RCC 7860 (cell line): ENCODE results near the gene TIAM2.

Source experiments
- DNase-seq: peaks from one replicate; pipeline ENCODE4 v3.0.0-alpha.2; 2015; ENCODE audit warnings: low spot score
- FAIRE-seq: peaks from 2 replicates; lab custom pipeline; 2012; peaks lifted over from hg19 to GRCh38; lab: Jason Lieb, UNC

Gene TIAM2

DNA sequence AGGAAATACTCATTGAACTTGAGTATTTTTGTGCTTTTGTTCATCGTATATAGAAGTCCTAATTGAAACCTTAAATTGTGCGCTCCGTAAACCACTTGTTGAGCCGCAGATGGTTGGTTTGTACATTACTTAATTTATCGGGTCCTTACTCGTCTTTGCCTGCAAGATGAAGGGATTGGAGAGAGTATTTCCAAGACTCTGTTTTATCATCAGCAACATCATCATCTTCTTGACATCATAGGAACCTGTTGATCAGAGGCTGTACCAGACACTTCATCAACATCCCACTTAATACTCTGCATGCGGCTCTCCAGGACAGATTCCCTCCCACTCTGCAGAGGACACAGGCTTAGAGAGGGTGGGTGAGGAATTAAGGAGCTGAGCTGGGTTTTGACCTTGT, 28.6 kb downstream of the TIAM2 start:
- DNase-seq, result no peak
- FAIRE-seq, result no peak

GRCh38 chr6:155024391-155025027, 29.4 kb downstream of the TIAM2 start:
- FAIRE-seq (no peak), DNase-seq (no peak)

- FAIRE-seq (peak; percentile 95), DNase-seq (peak; percentile 86)
Observed at GRCh38 chr6:155026022-155026705, 31.0 kb downstream of the TIAM2 start.

GRCh38 chr6:155026706-155027045, 31.6 kb downstream of the TIAM2 start:
- FAIRE-seq, result no peak

DNA sequence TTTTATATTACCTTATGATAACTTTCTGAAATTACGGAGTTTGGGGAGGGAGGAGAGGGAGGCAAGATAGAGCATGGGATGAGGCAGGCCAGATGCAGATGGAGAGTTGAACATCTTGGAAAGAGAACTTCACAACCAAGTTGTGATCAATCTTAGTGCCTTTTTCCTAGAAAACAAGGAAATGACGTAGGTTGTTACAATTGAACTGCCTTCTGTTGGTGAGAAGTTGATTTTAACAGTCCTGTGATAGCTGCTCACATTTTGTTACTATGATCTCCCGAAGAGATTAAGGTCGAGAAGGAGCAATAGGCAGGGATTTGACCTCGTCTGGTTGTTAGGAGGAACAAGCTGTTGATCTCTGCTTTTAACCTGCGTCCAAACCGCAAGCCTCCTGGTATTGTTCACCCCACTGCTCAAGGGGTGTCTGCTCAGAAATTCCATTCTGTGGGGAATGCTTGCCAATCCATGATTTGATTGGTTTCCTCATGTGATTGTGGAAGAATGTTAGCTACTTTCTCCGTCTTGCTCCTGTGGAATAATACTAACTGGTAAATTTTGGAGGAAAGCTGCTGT, 35.1 kb downstream of the TIAM2 start:
- FAIRE-seq (no peak), DNase-seq (no peak)

More at GRCh38 chr6:155026706-155027045, 31.6 kb downstream of the TIAM2 start:
- no peak for DNase-seq

DNA sequence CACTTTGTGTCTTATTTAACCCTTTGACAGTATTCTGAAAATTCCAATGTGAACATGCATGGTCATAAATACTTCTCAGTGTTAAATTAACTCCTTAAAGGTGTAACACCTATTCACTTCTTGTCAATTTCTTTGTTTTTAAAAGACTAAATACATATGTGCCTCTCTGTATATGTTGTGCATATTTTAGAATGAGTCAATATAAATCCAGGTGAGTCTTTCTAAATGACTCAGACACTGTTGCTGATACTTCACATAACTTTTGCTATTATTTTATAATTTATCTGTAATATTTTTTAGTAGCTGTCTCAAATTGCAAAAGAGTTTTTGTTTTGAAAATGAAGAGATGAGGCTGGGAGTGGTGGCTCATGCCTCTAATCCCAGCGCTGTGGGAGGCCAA, 36.0 kb downstream of the TIAM2 start:
- FAIRE-seq (no peak), DNase-seq (no peak)

- FAIRE-seq, result no peak
- no peak for DNase-seq
Observed at GRCh38 chr6:155033021-155033791, 38.1 kb downstream of the TIAM2 start.

DNA sequence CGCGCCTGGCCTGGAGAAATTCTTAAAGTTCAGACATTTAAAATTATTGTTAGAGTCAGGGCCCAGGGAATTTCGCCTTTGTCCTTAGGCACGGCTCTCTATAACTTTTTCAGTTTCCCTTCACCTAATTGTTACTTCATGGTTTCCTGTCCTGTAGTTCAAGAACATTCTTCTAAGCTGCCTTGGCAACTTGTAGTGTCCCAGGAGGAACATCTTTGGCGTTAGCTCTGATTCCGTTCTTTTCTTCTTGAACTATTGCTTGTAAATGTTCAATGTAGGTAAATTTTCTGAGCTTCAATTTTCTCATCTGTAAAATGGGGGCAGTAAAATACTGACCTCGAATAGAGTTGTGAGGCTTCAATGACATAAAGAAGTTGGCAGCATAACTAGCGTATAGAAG, 41.8 kb downstream of the TIAM2 start:
- FAIRE-seq (no peak), DNase-seq (no peak)

DNA sequence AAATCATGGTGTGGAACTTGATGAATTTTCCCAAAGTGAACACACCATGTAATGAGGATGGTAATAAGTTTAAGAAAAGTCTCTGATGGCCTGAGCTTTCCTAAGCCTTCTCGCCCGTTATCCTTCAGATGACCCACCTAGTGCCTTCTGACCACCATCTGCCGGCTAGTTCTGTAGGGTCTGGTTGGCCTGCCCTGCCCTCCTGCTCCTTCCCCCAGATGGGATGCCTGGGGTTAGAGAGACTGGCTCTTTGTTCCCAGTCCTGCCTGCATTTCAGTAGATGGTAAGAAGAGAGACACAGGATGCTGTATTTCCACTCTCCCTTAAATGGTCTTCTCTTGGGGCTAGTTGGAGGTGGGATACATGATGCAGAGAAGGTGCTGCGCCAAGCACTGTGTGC, 43.0 kb downstream of the TIAM2 start:
- DNase-seq, result no peak
- no peak for FAIRE-seq

GRCh38 chr6:155038527-155038926, 43.4 kb downstream of the TIAM2 start:
- no peak for DNase-seq
- FAIRE-seq, result no peak

GRCh38 chr6:155039618-155040017, 44.5 kb downstream of the TIAM2 start:
- DNase-seq (no peak), FAIRE-seq (no peak)

DNA sequence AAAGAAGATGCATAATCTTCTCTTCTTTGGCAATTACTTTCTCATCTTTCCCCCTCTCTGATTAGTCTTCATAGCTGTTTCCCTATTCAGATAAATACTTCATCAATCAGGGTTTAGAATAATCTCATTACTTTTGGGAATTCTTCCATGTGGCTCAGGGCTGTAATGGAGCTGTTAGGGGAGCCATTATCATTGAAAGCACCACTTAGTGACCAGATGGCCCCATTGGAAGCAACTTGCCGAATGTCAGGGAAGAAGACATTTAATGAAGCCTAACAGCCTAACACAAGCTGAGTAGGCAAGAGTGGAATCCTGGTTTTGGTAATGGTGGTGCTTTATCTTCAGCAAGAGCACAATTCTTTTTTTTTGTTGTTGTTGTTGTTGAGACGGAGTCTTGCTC, 45.0 kb downstream of the TIAM2 start:
- FAIRE-seq, result no peak
- no peak for DNase-seq

GRCh38 chr6:155040901-155041650, 46.0 kb downstream of the TIAM2 start:
- FAIRE-seq, result no peak
- DNase-seq, result no peak

GRCh38 chr6:155041741-155042279, 46.7 kb downstream of the TIAM2 start:
- FAIRE-seq (no peak), DNase-seq (no peak)

DNA sequence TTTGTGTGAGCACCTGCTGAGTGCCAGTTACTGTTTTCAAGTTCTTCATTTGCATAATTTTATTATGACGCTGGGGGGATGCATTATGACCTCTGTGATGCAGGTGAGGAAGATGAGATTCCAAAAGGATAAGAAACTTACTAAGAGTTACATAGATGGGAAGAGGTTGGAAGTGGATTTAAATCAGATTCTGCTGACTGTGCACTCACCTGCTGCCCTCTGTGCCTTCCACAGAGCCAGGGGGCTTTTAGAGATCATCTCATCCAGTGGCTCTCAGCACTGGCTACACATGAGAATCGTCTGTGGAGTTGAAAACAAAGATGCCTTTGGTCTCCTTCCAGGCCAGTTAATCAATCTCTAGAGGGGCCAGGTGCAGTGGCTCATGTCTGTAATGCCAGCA, 47.9 kb downstream of the TIAM2 start:
- FAIRE-seq, result no peak
- DNase-seq, result no peak

DNA sequence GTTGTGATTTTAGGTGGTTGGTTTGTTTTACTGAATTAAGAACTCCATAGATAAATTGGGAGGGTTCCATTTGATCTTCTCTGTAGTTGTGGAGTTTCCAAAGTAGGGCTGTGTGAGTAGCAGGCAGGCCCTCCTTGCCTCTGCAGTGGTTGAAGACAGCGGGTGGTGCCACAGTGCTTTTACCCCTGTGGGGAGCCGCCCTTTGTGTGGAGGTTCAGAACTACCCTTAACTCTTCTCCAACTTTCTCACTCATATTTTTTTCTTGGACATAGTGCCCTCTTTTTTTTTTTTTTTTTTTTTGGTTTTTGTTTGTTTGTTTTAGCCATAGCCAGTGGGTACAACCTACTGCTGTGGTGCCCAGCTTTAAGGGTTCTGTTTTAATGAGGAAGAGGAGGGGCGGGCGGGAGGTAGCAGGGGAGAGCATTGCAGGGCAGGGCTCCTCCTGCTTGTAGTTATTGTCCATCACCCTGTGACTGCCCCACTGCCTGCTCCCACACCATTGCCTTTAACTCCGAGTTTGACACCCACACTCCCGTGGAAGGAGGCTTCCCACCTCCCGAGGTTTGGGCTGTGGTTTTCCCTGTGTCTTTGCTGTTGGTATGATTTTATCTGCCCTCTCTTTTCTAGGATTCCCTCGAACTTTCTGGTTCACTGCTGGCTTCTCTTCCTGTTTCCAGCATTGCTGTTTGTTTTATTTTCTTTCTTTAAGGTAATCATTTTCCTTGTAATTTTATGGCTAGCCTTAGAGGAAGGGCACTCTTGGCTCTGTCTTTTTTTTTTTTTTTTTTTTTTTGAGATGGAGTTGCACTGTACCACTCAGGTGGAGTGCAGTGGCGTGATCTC, 50.7 kb downstream of the TIAM2 start:
- no peak for DNase-seq
- no peak for FAIRE-seq

DNA sequence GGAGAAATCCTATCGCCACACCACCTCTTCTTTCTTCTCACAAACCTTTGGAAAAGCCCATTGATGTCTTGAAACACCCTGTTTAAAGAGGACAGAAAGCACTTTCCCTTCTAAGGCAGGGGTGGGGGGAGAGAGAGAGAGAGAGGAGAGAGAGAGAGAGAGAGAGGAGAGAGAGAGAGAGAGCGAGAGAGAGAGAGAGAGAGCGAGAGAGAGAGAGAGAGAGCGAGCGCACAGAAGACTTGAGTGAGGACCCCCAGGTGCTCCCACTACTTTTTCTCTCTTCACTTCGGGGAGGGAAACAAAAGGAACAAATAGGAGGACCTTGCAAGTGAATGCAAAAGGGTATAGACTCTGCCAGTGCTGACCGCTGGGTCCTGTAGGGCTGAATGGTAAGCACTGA, 52.4 kb downstream of the TIAM2 start:
- no peak for DNase-seq
- no peak for FAIRE-seq

- DNase-seq (peak; percentile 91), FAIRE-seq (peak; percentile 63)
Observed at GRCh38 chr6:155050311-155050710, 55.2 kb downstream of the TIAM2 start.

DNA sequence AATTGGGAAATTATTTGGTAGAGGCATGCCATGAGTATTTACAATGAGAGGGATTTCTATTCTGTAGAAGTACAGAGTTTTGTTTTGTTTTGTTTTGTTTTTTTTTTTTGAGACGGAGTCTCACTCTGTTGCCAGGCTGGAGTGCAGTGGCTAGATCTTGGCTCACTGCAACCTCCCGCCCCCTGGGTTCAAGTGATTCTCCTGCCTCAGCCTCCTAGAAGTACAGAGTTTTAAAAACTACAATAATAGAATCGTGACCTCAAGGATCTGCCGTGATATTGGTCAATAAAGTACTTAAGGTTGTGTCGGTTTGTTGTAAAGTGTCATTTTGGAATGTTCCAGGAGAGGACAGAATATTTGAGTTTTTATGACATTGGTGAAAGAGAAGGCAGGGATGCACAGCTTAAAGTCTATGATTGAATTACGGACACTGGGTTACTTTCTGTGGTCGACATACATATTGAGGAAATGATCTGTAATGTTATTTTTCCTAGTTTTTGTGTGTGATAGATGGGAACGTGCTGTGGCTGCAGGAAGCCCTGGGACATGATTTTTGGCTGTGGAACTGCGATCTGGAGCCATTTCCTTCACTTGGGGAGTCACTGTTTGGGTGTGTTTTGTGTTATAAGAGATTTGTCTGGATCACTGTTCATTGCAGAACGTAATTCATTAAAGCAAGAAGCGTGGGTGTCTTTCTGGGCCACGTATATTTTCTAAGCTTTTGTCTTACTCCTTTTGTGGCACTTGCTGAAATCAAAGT, 59.6 kb downstream of the TIAM2 start:
- DNase-seq, result no peak
- no peak for FAIRE-seq
